GM18511 (cell line): ENCODE results near the gene TCEA2.
"Not testable (repeated sequence)": the region's sequence is repeated elsewhere in the genome, so short reads cannot be mapped to it uniquely, and the experiment has no call there.

Source experiments
- ATAC-seq: cut with Tn5 transposase; IDR thresholded peaks from one replicate; pipeline ENCODE4 v1.9.1; 2021; ENCODE audit warnings: mild to moderate bottlenecking, moderate library complexity; ENCODE audit not compliant: unreplicated experiment

The TCEA2 gene

GRCh38 chr20:64105846-64106434, 42.9 kb downstream of the TCEA2 start:
- ATAC-seq, result no peak

GRCh38 chr20:64106435-64106961, 43.5 kb downstream of the TCEA2 start:
- no peak for ATAC-seq

DNA sequence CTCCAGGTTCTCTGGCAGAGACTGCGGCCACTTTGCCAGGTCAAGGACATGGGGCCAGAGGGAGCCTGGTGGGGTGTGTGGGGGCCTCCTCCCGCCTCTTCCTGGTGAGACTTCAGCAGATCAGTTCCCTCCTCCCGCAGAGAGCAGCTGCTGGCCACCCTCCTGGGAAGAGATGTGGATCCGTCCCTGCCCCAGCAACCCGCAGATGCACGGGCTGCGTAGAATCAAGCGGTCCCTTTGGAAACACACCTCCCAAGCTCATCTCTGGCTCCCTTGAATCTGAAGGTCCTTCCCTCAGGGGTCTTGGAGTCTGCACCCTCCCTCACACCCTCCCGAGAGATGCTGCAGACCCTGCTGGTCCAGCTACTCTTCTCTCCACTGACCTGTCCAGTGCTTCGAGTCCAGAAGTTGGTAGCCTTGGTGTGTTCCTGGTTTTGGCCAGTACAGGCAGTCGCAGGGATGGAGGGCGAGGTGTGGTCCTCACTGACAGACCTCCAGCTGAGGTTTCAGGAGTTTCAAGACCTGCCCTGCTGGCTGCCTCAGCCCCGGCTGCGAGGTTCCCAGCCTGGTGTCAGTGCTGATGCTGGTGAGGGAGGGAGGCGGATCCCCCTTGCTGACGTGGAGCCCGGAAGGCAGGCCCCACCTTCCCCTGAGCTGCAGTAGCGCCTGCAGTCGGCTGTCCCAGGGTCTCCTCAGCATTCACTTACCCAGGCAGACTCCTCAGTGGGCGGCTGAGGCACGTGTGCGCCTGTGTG, 44.2 kb downstream of the TCEA2 start, which contains the start of gene NPBWR2:
Gene NPBWR2 (minus strand): TSS at position 585 of the 755 bp plus-strand sequence. CDS start 734 bp downstream, outside the sequence.
- no peak for ATAC-seq

DNA sequence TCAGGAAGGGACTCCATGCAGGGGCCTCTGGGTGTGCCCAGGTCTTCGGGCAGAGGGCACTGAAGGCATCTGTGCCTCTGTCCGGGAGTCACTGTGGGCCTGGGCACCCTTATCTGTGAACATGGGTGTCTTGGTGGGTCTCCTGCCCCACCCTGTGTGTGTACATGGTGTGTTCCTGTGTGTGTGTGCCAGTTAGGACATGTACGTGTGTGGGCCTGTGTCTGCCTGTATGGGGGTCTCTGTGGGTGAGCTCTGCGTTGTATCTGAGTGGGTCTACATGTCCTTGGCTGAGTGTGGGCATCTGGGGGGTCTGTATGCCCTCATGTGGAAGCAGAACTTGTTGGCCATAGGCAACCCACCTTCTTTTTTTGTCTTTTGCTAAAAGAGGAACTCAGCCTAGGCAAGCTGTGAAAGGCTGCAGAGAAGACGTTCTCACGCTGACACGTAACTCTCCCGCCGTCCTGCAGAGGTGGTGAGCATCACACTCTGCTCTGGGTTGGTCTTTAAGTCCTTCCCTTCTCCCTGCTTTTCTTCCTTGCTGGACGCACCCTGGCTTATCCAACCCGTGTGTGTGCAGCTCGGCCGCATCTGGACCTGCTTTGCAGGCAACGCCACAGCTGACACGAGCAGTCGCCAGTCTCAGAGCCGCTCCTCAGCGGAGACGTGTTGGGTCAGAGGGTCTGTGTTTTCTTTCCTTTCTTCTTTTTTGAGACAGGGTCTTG, 44.9 kb downstream of the TCEA2 start:
- ATAC-seq, result no peak

DNA sequence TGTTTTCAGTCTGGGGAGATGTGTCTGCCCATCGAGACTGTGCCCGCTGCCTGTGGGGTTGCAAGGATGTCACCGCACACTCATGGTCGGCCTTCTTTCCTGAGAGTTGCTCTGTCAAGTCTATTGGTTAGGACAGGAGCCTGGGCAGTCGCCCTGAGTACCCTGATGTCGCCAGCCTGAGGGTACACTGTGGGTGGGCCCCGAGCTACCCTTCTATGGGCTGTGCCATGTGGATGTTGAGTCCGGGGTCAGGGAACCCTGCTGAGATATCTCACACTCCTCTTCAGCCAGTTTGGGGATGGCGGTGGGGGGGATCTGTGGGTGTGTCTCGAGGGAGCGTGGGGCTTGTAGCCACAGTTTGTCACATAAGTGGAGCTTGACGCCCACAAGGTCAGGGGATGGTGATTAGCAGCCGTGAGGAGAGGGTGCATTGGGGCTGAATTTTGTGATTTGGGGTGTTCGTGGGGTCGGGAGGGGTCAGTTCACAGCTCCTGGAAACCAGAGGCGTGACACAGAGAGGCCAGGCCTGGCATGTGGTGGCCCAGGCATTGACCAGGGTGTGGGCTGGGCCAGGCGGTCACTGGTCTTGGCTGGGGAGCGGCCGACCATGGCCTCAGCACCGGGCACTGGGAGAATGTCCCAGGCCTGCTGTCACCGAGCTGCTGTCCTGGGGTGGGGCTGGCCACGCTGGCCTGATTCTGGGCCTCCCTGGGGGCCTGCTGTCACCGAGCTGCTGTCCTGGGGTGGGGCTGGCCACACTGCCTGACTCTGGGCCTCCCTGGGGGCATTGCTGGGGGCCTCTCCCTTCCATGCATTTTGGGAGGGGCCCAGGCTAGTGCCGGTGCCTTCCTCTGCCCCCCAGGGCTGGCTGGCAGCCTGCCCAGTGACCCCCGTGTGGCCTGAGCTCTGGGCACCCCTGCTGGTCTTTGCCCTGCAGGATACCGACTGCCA, 46.0 kb downstream of the TCEA2 start:
- ATAC-seq, result no peak

DNA sequence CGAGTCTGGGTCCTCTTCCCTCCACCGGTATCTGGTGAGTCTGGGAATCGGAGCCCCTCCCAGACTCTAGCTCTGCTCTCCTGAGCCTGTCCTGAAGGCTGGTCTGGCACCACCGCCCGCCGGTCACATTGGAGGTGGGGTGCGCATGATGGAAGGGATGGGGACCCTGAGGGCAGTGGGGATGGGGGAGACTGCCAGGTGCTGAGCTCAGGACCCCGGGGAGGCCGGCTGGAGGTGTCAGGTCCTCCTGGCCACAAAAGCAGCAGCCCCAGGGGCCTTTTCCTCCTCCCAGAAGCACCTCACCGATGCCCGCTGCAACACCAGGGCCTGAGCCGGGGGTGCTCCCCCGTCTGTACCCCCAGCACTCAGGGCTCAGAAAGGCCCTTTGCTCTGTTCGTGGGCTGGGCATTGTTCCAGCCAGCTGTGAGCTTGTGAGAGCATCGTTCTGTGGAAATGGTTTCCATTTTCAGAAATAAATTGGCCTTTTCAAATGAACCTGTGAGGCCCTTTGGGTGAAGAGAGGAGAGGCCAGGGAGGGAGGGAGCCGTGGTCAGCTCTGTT, 46.9 kb downstream of the TCEA2 start:
- ATAC-seq, result no peak

DNA sequence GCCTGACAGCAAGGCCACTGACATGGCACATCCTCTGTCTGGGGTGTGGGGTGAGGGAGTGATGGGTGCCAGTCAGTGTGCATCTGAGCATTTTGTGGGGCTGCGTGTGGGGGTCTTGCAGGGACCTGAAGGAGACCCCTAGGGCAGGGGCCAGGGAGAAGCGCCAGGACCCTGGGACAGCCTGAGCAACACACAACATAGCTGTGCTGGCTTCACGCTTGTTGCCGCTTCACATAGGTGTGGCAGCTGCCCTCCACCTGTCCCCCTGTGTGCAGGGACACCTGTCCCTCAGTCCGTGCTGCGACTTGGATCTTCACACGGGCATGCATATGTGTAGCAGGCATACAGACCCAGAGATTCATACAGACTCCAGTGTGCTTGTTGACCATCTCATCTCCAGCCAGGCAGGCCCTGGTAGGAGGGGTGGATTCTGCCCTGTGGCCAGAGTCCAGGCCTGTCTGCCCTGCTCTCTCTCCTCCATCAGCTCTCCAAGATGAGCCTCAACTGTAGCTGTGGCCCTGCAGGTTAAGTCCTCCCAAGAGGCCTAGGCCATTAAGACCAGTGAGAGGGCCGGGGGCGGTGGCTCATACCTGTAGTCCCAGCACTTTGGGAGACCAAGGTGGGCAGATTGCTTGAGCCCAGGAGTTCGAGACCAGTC, 47.5 kb downstream of the TCEA2 start:
- no peak for ATAC-seq

GRCh38 chr20:64111841-64112641, 49.0 kb downstream of the TCEA2 start:
- ATAC-seq, result no peak

- no peak for ATAC-seq
These were observed 49.9 kb downstream of the TCEA2 start for GRCh38 chr20:64112691-64113443.

DNA sequence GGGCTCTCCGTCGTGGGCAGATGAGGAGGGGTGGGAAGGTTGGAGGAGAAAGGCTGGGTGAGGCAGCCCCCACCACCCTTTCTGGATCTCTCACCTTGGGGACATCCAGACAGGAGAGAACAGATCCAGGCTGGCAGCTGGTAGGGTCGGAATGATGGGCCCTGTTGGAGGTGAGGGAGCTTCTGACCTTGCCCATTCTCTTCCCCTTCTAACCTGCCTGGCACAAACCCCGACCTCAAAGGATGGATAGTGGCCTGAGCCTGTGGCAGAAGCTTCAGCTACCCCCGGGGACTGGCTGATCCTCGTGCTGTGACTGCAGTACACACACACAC, 50.4 kb downstream of the TCEA2 start:
- no peak for ATAC-seq

DNA sequence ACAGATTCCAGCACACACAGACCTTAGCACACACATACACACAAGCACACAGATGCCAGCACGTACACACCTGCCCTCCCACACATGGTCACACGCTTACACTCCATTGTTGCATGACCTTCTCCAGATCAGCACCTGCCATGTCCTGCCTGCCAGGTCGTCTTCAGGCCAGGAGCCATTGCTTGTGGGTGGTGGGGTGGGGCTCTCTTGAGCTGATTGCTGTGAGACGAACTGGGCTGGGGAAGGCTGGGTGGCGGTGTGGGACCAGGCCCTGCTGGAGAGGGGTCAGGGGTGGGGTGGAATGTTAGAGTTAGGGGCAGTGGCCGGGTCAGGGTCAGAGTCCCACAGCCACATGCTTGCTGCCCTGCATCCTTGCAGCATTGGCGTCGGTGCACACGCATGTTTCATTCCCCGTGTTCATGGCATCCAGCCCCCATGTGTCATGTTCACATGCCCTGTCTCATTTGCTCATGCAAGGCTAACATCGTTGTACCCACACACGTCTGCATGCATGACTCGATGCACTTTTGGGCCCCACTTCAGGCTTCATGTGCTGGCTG, 50.9 kb downstream of the TCEA2 start:
- ATAC-seq, result no peak

- ATAC-seq, result no peak
These were observed 51.5 kb downstream of the TCEA2 start for GRCh38 chr20:64114356-64114971.

- ATAC-seq, result no peak
These were observed 52.3 kb downstream of the TCEA2 start for GRCh38 chr20:64115171-64115911.

- ATAC-seq, result no peak
These were observed 53.0 kb downstream of the TCEA2 start for GRCh38 chr20:64116016-64116415.

DNA sequence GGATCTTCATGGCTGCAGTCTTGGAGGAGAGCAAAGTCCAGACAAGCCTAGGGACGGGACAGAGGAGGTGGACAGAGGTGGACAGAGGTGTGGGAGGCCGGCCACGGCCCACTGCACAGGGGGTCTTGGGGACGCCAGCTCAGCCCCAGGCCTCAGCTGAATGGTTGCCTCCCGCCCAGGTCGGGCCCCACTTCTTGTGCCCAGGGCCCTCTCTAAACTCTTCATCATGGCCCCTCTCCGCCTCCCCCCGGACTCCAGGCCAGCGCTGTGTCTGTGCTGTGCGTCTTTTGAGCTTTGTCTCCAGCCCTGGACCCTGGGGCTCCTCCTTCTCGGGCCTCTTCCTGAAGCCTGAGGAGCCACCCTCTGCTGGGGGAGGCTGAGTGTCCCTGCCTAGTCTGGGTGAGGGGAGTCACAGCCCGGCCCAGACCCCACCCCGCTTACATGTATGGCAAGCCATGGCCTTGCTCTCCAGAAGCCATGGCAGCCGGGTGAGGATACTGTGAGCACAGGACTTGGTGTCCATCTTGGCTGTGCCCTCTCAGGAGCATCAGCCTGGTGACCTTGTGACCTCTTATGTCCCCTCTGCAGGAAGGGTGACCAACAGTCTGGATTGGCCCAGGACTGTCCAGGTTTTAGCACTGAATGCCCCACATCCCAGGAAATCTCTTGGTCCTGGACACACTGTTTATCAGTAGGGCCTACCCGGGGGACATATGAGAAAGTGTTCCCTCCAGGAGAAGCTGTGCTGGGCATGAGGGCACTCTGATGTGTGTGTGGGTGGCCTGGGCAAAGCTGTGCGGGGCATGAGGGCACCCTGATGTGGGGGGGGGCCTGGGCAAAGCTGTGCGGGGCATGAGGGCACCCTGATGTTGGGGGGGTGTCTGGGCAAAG, 53.8 kb downstream of the TCEA2 start:
- ATAC-seq, result no peak

GRCh38 chr20:64117432-64117777, 54.4 kb downstream of the TCEA2 start:
- ATAC-seq, result not testable (repeated sequence)
